ENCODE data around the gene PRPF38B.

The PRPF38B gene

GRCh38 chr1:108712606-108713150 lies 20.6 kb downstream of the PRPF38B start, which contains the start of gene FNDC7:
FNDC7 (plus strand) TSS chr1:108712908; CDS start chr1:108712934, 26 bp downstream.
- no peak within 1 kb of the TSS for H3K4me3 ChIP-seq (ENCODE audit: low read depth, low read length)

GRCh38 chr1:108715932-108716331 lies 23.8 kb downstream of the PRPF38B start:
- no peak overlapping the region for H3K4me3 ChIP-seq (ENCODE audit: low read depth, low read length)
- no peak for DNase-seq (ENCODE audit: low read depth)

More at GRCh38 chr1:108712606-108713150, 20.6 kb downstream of the PRPF38B start, which contains the start of gene FNDC7:
- no peak for DNase-seq (ENCODE audit: low read depth)

GRCh38 chr1:108716437-108717230 lies 24.5 kb downstream of the PRPF38B start:
- DNase-seq (ENCODE audit: low read depth) = no peak
- no peak overlapping the region for H3K4me3 ChIP-seq (ENCODE audit: low read depth, low read length)

GRCh38 chr1:108717774-108718316 lies 25.7 kb downstream of the PRPF38B start:
- no peak overlapping the region for H3K4me3 ChIP-seq (ENCODE audit: low read depth, low read length)
- DNase-seq (ENCODE audit: low read depth) = no peak

- no peak overlapping the region for H3K4me3 ChIP-seq (ENCODE audit: low read depth, low read length)
- no peak for DNase-seq (ENCODE audit: low read depth)
Measured at GRCh38 chr1:108718927-108719655, 27.0 kb downstream of the PRPF38B start.

GRCh38 chr1:108719656-108720435 lies 27.7 kb downstream of the PRPF38B start:
- no peak overlapping the region for H3K4me3 ChIP-seq (ENCODE audit: low read depth, low read length)
- DNase-seq (ENCODE audit: low read depth) = peak; percentile 72

GRCh38 chr1:108722292-108722691 lies 30.2 kb downstream of the PRPF38B start:
- H3K4me3 ChIP-seq (ENCODE audit: low read depth, low read length) = no peak overlapping the region
- no peak for DNase-seq (ENCODE audit: low read depth)

GRCh38 chr1:108725906-108726305 lies 33.8 kb downstream of the PRPF38B start:
- no peak overlapping the region for H3K4me3 ChIP-seq (ENCODE audit: low read depth, low read length)
- no peak for DNase-seq (ENCODE audit: low read depth)

- no peak for DNase-seq (ENCODE audit: low read depth)
- no peak overlapping the region for H3K4me3 ChIP-seq (ENCODE audit: low read depth, low read length)
Measured at GRCh38 chr1:108728327-108728923, 36.3 kb downstream of the PRPF38B start.

GRCh38 chr1:108729481-108729880 lies 37.4 kb downstream of the PRPF38B start:
- no peak overlapping the region for H3K4me3 ChIP-seq (ENCODE audit: low read depth, low read length)
- DNase-seq (ENCODE audit: low read depth) = no peak

- no peak for DNase-seq (ENCODE audit: low read depth)
Measured at GRCh38 chr1:108732398-108732797, 40.3 kb downstream of the PRPF38B start.

GRCh38 chr1:108734171-108734865 lies 42.2 kb downstream of the PRPF38B start:
- no peak overlapping the region for H3K4me3 ChIP-seq (ENCODE audit: low read depth, low read length)
- no peak for DNase-seq (ENCODE audit: low read depth)

More at GRCh38 chr1:108732398-108732797, 40.3 kb downstream of the PRPF38B start:
- no peak overlapping the region for H3K4me3 ChIP-seq (ENCODE audit: low read depth, low read length)

- DNase-seq (ENCODE audit: low read depth) = no peak
- H3K4me3 ChIP-seq (ENCODE audit: low read depth, low read length) = no peak overlapping the region
Measured at GRCh38 chr1:108742253-108742652, 50.1 kb downstream of the PRPF38B start.

- no peak for DNase-seq (ENCODE audit: low read depth)
- H3K4me3 ChIP-seq (ENCODE audit: low read depth, low read length) = no peak overlapping the region
Measured at GRCh38 chr1:108745980-108746381, 53.9 kb downstream of the PRPF38B start.

- peak within 1 kb of the TSS; percentile 78 for H3K4me3 ChIP-seq (ENCODE audit: low read depth, low read length)
- DNase-seq (ENCODE audit: low read depth) = peak; percentile 92
Measured at GRCh38 chr1:108746382-108747170, 54.5 kb downstream of the PRPF38B start, which contains the start of gene STXBP3. STXBP3 (plus strand) TSS chr1:108746674; CDS start chr1:108746738, 64 bp downstream.

- DNase-seq (ENCODE audit: low read depth) = peak; percentile 56
- peak overlapping the region; percentile 78 for H3K4me3 ChIP-seq (ENCODE audit: low read depth, low read length)
Measured at GRCh38 chr1:108747171-108747850, 55.2 kb downstream of the PRPF38B start.

GRCh38 chr1:108747898-108748297 lies 55.8 kb downstream of the PRPF38B start:
- no peak overlapping the region for H3K4me3 ChIP-seq (ENCODE audit: low read depth, low read length)
- no peak for DNase-seq (ENCODE audit: low read depth)
